Activated naive CD8-positive, alpha-beta T cell (primary cell): ENCODE measurements around the gene DENND1A.
"Not testable (repeated sequence)": the region's sequence is repeated elsewhere in the genome, so short reads cannot be mapped to it uniquely, and the experiment has no call there.

Experiments used
- H3K27ac Mint-ChIP-seq: one replicate; pipeline ENCODE4 v1.8.0; 2021; ENCODE audit warnings: mixed read lengths
- H3K27me3 Mint-ChIP-seq: one replicate; pipeline ENCODE4 v1.8.0; 2021; ENCODE audit warnings: mixed read lengths
- H3K36me3 Mint-ChIP-seq: one replicate; pipeline ENCODE4 v1.8.0; 2021; ENCODE audit warnings: mixed read lengths
- H3K4me1 Mint-ChIP-seq: one replicate; pipeline ENCODE4 v1.8.0; 2021; ENCODE audit warnings: low read depth, mixed read lengths
- H3K4me3 Mint-ChIP-seq: one replicate; pipeline ENCODE4 v1.8.0; 2021; ENCODE audit warnings: mild to moderate bottlenecking, mixed read lengths
- H3K9me3 Mint-ChIP-seq: one replicate; pipeline ENCODE4 v1.8.0; 2021; ENCODE audit warnings: low read depth, mixed read lengths

Gene DENND1A

GRCh38 chr9:123407217-123407851, 522.6 kb downstream of the DENND1A start:
- Mint-ChIP-seq H3K4me3 (no peak overlapping the region), H3K36me3 (no peaks in the 10 kb centered on the region), H3K27ac (no peak overlapping the region), H3K27me3 (no peaks in the 10 kb centered on the region), H3K4me1 (peaks cover 9% of the 10 kb centered on the region), H3K9me3 (no peaks in the 10 kb centered on the region)

GRCh38 chr9:123406691-123407216, 523.2 kb downstream of the DENND1A start:
- Mint-ChIP-seq H3K4me1 (peaks cover 9% of the 10 kb centered on the region), H3K4me3 (no peak overlapping the region), H3K36me3 (no peaks in the 10 kb centered on the region), H3K27me3 (no peaks in the 10 kb centered on the region), H3K27ac (no peak overlapping the region), H3K9me3 (no peaks in the 10 kb centered on the region)

DNA sequence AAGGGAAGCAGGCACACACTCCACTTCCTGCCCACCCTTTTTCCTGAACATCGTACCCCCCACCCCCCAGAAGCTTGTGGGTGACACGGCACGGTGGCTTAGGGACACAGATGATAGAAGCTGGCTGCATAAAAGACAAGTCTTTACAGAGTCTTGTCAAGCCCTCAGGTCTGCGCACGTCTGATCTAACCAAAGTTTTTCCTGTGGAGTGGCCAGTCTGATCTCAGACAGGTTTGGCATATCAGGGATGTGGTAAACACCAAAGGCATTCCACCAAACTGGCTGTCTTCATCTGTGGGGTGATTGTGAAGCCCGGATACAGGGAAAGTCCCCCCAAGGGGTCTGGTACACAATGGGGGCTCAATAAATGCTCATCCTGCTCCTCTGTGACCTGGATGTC, 523.9 kb downstream of the DENND1A start:
- no peaks in the 10 kb centered on the region for H3K27me3 Mint-ChIP-seq
- H3K36me3 Mint-ChIP-seq: no peaks in the 10 kb centered on the region
- no peak overlapping the region for H3K4me3 Mint-ChIP-seq
- H3K27ac Mint-ChIP-seq: no peak overlapping the region
- H3K4me1 Mint-ChIP-seq: peaks cover 9% of the 10 kb centered on the region
- no peaks in the 10 kb centered on the region for H3K9me3 Mint-ChIP-seq

DNA sequence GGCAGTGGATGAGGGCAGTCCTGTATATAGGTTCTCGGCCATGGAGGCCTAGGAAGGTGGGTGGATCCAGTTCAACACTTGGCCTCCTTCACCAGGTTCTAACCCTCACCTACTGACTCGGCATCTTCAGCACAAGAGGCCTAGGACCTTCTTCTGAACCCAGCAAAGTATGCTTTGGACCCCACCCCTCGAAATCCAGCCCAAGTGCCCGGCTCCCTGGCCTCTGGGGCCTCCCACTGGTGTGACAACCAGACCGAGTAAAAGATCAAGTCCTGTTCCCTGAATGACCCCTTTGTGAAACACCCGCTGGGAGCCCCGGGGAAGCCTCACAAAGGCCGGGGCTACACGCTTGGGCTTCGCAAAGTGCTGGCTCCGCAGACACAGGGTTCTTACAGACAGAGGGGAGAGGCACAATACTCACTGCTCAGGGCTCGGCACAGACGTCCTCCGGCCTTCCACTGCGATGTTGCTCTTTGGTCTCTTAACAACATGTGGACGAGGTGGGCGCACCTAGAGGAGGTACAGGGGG, 526.9 kb downstream of the DENND1A start:
- H3K4me3 Mint-ChIP-seq: no peak overlapping the region
- H3K27ac Mint-ChIP-seq: no peak overlapping the region
- no peaks in the 10 kb centered on the region for H3K9me3 Mint-ChIP-seq
- H3K4me1 Mint-ChIP-seq: peaks cover 9% of the 10 kb centered on the region
- no peaks in the 10 kb centered on the region for H3K27me3 Mint-ChIP-seq
- H3K36me3 Mint-ChIP-seq: no peaks in the 10 kb centered on the region

DNA sequence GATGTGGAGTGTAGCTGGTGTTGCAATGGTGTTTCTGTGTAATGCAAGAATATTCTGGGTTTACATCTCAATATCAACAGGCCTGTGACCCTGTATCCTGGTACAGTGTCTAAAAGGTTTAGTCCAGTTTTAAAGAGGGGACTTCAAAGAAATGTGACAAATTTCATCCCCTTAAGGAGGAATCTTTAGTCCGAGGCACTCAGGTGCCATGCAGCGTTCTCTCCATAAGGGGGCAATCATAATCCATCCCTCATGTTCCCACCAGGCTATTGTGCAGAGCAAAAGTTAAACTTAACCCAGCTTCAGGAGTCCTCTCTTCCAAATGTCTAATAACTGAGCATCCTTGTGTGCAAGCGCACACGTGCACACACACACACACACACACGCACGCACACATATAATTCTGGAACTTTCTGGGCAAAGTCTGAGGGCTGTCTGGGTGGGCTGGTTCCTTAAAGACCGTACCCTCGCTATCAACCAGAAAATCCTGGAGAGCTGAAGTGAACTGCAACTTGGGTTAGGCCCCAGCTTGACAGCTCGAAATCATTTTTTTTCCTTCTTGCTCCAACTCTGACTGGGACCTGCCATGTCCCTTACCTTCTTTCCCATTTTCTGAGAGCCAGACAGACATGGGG, 527.9 kb downstream of the DENND1A start:
- no peaks in the 10 kb centered on the region for H3K9me3 Mint-ChIP-seq
- H3K27me3 Mint-ChIP-seq: no peaks in the 10 kb centered on the region
- peaks cover 9% of the 10 kb centered on the region for H3K4me1 Mint-ChIP-seq

GRCh38 chr9:123400926-123401503, 528.9 kb downstream of the DENND1A start:
- peaks cover under 1% of the 10 kb centered on the region for H3K4me1 Mint-ChIP-seq
- peaks cover 3% of the 10 kb centered on the region for H3K36me3 Mint-ChIP-seq
- H3K9me3 Mint-ChIP-seq: no peaks in the 10 kb centered on the region
- no peak overlapping the region for H3K4me3 Mint-ChIP-seq
- no peak overlapping the region for H3K27ac Mint-ChIP-seq
- H3K27me3 Mint-ChIP-seq: no peaks in the 10 kb centered on the region

More for the DNA sequence above, 527.9 kb downstream of the DENND1A start:
- H3K36me3 Mint-ChIP-seq: no peaks in the 10 kb centered on the region
- no peak overlapping the region for H3K4me3 Mint-ChIP-seq
- H3K27ac Mint-ChIP-seq: no peak overlapping the region

DNA sequence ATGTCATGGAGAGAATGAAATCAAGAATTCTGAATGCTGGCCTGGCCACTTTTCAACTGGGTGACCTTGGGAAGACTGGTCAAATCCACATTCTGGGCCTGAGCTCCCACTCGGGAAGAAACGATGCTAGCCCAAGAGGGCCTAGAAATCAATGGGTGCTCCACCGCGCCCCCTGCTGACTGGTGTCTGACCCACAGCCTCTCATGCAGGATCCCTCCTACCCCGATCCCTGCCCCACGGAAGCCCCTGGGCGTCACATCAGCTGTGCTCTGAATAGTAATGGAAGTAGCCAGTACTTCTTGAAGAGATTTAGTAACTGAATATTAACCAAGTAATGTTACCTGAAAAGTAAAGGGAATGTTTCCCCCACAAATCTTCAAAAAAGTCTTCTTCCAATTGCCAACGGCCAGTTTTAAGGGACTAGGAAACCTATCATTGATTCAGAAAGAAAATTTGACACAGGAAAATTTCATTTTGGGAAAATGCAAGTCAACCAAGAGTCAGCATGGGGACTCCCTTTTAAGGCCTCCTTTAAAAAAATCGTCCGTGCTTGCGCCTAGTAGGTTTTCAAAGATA, 530.0 kb downstream of the DENND1A start:
- Mint-ChIP-seq H3K9me3 (no peaks in the 10 kb centered on the region), H3K36me3 (peaks cover 3% of the 10 kb centered on the region), H3K27ac (no peak overlapping the region), H3K4me1 (no peaks in the 10 kb centered on the region), H3K27me3 (no peaks in the 10 kb centered on the region), H3K4me3 (no peak overlapping the region)

DNA sequence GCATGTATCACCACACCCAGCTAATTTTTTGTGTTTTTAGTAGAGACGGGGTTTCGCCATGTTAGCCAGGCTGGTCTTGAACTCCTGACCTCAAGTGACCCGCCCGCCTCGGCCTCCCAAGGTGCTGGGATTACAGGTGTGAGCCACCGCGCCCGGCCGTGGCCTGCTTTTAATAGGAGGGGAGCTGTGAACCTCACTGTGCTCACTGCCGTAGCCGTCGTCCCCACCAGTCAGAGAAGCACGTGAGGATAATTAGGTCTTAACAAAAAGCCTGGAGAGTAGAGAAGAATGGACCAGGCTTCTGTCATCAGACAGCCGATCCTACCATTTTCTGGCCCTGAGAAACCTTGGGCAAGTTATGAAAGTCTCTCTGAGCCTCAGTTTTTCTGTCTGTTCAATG, 531.0 kb downstream of the DENND1A start:
- not testable (repeated sequence) for H3K36me3 Mint-ChIP-seq, H3K4me1 Mint-ChIP-seq

GRCh38 chr9:123397975-123398374, 532.0 kb downstream of the DENND1A start:
- Mint-ChIP-seq H3K27me3 (no peaks in the 10 kb centered on the region), H3K36me3 (peaks cover 3% of the 10 kb centered on the region), H3K4me3 (no peak overlapping the region), H3K27ac (no peak overlapping the region), H3K9me3 (no peaks in the 10 kb centered on the region), H3K4me1 (no peaks in the 10 kb centered on the region)

More for the DNA sequence above, 531.0 kb downstream of the DENND1A start:
- not testable (repeated sequence) for H3K27ac Mint-ChIP-seq, H3K27me3 Mint-ChIP-seq, H3K9me3 Mint-ChIP-seq, H3K4me3 Mint-ChIP-seq

GRCh38 chr9:123395689-123396511, 534.0 kb downstream of the DENND1A start:
- no peak overlapping the region for H3K27ac Mint-ChIP-seq
- H3K4me3 Mint-ChIP-seq: no peak overlapping the region

DNA sequence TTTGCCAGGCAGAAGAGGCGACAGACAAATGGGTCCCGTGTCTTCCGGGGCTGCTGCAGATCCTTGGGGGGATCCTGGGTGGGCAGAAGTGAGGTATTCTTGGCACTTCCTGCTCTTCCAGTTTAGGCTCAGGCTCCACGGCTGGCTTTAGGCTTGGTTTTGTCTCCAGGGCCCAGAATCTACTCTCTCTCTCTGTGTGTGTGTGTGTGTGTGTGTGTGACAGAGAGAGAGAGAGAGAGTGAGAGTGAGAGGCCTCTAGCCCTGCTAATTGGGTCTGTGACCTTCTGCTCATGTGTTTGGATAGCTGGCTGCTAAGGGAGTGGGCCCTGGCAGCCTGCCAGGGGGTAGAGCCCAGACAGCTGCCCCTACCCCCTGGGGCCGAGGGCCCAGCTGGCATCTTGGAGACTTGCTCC, 534.6 kb downstream of the DENND1A start:
- no peak overlapping the region for H3K27ac Mint-ChIP-seq
- no peak overlapping the region for H3K4me3 Mint-ChIP-seq
- H3K36me3 Mint-ChIP-seq: peaks cover 3% of the 10 kb centered on the region
- no peaks in the 10 kb centered on the region for H3K9me3 Mint-ChIP-seq
- no peaks in the 10 kb centered on the region for H3K27me3 Mint-ChIP-seq
- no peaks in the 10 kb centered on the region for H3K4me1 Mint-ChIP-seq

More at GRCh38 chr9:123395689-123396511, 534.0 kb downstream of the DENND1A start:
- Mint-ChIP-seq H3K27me3 (no peaks in the 10 kb centered on the region), H3K9me3 (no peaks in the 10 kb centered on the region), H3K4me1 (no peaks in the 10 kb centered on the region), H3K36me3 (peaks cover 3% of the 10 kb centered on the region)

GRCh38 chr9:123394291-123395235, 535.4 kb downstream of the DENND1A start:
- Mint-ChIP-seq H3K36me3 (peaks cover 3% of the 10 kb centered on the region), H3K27me3 (no peaks in the 10 kb centered on the region), H3K9me3 (no peaks in the 10 kb centered on the region), H3K4me1 (no peaks in the 10 kb centered on the region), H3K27ac (no peak overlapping the region), H3K4me3 (no peak overlapping the region)

DNA sequence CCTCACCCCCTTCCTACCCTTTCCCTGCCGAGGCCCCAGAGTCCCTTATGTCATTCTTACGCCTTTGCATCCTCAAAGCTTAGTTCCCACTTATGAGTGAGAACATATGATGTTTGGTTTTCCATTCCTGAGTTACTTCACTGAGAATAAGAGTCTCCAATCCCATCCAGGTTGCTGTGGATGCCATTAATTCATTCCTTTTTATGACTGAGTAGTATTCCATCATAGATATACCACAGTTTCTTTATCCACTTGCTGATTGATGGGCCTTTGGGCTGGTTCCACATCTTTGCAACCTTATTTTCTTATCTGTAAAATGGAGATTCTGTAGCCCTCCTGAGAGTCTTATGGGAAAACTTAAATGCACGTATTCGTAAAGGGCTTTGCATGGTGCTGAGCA, 537.1 kb downstream of the DENND1A start:
- Mint-ChIP-seq H3K9me3 (no peaks in the 10 kb centered on the region), H3K27ac (no peak overlapping the region), H3K4me3 (no peak overlapping the region), H3K27me3 (no peaks in the 10 kb centered on the region), H3K4me1 (no peaks in the 10 kb centered on the region), H3K36me3 (peaks cover 3% of the 10 kb centered on the region)
